ENCODE results near the gene CENPM.

Gene CENPM

DNA sequence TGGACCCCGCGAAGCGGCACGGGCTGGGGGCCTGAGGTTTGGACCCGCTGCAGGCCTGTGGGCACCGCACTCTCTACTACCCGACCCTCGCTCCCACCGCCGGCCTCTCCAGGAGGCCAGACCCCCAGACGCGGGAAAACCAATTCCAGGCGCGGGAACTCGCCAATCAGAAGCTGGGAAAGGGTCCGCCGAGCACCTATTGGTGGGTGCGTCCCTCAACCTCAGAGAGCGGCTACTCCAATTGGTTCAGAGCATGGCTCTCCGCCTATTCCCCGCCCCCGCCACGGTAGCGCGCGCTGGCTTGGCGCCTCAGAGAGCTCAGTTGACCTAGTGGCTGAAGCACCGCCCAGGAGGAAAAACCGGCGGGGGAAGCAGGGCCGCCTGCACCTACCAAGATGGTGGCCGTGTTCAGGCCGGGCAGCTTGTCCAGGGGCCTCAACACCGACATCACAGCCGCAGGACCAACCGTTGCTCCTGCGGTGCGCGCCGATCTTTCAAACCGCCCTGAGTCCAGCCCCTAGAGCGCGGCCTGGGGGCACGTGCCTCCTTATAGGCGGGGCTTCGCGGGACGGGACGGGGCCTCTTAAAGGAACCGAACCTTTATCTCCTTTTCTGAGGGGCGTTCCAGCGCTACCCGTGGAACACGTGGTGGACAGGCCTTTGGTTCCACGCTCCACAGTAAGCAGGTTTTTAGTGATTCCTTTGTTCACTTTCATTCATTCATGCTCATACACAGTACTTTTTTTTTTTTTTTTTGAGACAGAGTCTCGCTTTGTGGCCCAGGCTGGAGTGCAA, at the start of gene CENPM:
Gene CENPM, minus strand, starts transcription at position 524 of the 795 bp plus-strand sequence. Its CDS starts 76 bp downstream, at position 448.
- intact Hi-C loops (cut with DNase I): no loop called here
- DNase-seq: peak; percentile 87 to 97 (median 94)

GRCh38 chr22:41995211-41995610, 48.3 kb upstream of the CENPM start:
- DNase-seq: peak in 2 of 42 donors; percentile 15 to 16
- intact Hi-C loops (cut with DNase I): no loop called here

DNA sequence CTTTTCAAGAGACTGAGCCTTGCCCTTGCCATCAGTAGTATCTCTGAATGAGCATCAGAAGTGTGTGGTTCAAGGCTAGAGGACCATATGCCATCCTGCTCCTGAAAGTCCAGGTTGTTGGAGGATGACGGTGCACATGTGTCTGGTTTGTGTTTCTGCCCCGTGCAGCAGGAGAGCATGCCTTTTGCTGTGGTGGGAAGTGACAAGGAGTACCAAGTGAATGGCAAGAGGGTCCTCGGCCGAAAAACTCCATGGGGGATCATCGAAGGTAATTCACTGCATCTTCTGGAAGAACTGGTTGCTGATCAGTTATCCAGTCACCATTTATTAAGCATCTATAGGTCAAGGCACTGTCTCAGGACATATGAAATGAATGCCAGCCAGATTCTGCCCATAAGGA, 45.5 kb upstream of the CENPM start:
- intact Hi-C loops (cut with DNase I): no loop called here
- DNase-seq: peak in 3 of 42 donors; percentile 7 to 12 (median 12)

DNA sequence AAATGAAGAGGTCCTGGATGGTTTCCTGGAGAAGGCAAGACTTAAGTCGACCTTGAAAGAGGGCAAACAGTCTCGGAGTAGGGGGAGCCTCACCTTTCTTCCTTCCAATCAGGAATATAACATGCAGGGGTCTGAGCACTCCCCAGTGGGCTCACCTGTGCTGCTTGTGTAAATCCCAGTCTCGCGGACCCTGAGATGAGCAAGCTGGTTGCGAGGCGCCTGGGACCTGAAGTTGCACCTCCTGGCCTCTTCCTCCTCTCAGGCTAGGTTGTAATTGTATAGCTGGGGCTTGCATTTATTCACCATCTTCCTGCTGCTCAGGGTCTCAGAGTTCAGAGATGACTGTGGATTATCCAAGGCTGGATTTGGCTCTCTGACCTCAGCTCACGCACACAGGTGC, 44.2 kb upstream of the CENPM start:
- DNase-seq: peak in 3 of 42 donors; percentile 3 to 7 (median 4)
- intact Hi-C loops (cut with DNase I): no loop called here

GRCh38 chr22:41989246-41989645, 42.3 kb upstream of the CENPM start:
- DNase-seq: no peak

DNA sequence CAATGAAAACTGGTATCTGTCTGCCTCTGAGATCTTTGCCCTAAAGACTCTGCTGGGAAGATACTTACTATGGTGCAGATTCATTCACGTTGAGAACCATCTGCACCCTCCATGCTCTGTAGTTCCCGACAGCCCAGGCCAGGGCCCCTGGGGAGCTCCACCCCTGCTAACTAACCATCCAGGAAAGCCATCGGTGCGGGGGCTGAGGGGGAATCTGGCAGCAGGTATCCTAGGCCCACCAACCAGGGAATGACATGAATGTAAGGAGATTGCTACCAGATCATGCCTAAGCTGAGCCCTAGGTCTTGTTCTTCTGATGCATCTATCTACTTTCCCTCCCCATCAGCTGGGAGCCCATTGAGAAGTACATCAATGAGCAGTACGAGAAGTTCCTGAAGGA, 40.3 kb upstream of the CENPM start:
- DNase-seq: no peak
- intact Hi-C loops (cut with DNase I): no loop called here

More at GRCh38 chr22:41989246-41989645, 42.3 kb upstream of the CENPM start:
- intact Hi-C loops (cut with DNase I): no loop called here

DNA sequence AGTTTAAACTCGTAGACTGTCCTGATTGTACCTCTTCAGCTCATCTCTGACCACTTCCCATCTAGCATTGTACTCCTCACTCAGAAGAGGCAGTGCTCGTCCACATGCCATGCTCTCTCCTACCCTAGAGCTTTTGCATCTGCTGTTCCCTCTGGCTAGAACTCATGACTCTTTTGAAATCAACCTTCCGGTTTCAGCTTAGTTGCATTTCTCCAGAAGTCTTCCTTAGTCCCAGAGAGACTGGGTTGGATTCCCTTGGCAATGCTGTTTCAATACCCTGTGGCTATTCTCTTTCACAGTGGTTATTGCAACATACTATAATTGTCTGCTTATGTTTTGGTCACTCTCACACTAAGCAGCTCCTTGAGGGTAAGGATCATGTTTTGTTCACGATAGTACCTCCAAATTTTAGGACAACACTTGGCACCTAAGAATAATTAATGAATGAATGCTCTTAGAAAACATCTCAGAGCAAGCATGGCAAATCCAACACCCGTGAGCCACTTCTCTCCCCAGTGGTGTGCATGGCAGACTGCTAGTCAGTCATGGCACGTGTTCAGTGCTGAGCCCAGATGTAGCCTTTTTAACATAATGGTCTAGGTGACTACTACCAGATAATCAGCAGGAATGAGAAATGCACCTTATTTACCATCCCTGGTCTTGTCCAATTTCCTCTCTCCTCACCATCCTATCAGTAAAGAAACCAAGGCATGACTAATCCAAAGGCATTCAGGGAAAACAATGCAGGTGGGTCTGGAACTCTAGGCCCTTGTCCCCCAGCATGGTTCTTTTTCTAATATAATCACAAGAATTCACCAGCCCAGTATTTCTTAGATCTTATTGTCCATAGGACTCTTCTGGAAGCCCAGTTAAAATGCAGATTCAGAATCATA, 36.8 kb upstream of the CENPM start:
- DNase-seq: no peak
- intact Hi-C loops (cut with DNase I): no loop called here

- intact Hi-C loops (cut with DNase I): no loop called here
- DNase-seq: no peak
Measured at GRCh38 chr22:41982865-41983264, 35.9 kb upstream of the CENPM start.

GRCh38 chr22:41979423-41980250, 32.7 kb upstream of the CENPM start:
- intact Hi-C loops (cut with DNase I): no loop called here
- DNase-seq: peak in 18 of 42 donors; percentile 18 to 60 (median 44)

DNA sequence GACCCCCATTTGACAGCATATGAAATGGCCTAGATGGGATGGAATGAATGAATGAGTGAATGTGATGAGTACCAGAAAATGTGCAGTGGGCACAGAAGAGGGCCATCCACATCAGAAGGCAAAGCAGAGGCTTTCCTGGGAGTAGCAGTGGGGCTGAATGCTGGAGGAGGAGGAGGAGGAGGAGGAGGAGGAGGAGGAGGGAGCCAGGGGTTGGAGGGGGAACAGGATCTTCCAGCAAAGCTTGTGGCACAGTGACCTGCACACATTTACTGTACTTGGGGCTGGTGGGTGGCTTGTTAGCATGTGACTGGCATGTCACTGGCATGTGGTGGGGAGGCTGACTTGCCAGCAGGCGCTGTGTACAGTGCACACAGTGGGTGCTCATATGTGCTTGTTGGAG, 31.8 kb upstream of the CENPM start:
- intact Hi-C loops (cut with DNase I): no loop called here
- peak in 1 of 42 donors; percentile 27 for DNase-seq

DNA sequence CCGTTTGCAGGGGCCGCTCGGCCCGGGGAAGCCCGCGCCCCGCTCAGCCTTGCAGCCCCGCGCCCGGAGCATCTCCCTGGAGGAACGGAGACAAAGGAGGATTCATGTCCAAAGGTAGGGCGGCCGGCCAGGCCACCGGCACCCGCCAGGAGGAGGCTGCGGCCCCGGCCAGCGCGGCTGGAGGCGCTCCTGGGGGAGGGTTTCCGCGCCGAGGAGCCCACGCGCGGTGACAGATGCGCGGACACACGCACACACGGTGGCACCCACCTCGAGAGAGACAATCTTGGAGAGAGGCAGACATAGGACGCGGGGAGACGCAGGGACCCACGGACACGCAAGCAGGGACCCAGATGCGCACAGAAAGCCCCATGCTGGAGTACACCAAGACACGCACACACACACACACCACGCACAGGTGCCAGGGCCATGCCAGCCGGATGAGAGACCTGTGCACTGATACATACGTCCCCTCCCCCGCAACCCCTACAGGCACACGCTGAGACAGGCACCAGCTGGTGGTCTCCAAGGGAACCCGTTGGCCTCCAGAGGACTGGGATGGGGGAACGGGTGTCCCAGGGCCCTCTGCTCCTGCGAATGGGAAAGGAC, 30.1 kb upstream of the CENPM start:
- DNase-seq: peak in 14 of 42 donors; percentile 23 to 58 (median 38)
- intact Hi-C loops (cut with DNase I): no loop called here

DNA sequence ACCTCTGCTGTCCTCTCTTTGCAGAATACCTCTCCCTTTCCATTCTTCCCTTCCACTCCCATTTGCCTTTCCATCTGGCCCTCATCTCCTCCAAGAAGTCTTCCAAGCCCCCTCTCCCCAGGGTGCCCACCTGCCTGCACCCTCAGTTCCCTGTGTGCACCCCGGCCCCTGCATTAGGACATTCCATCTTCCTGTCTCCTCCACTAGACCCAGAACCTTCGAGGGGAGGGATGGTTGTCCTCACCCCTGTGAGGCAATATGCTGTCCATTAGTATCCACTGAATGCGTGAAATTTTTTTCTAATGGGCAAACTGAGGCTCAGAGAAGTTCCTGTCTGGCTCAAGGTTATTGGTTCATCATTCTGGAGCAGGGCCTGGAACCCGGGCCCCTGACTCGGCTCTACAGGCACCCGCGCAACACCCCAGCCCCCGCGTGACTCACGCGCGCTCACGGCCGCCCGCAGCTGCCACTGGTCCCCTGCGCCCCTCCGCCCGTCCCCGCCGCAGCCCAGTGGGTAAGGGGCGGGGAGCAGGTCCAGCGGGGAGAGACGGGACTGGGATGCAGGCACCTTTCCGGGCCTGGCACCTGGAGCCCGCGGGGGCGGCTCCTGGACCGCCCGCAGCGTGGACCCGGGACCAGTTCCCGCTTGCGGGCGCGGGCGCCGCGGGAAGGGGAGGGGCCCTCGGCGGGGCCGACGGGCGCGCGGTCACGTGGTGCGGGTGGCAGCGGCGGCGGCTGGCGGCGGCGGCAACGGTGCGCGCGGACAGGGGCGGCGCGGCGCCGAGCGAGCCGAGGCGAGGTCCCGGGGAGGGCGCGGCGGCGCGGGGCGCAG, 29.3 kb upstream of the CENPM start:
- intact Hi-C loops (cut with DNase I): no loop called here
- peak in 39 of 42 donors; percentile 36 to 87 (median 76) for DNase-seq

- DNase-seq: no peak
- intact Hi-C loops (cut with DNase I): no loop called here
Measured at GRCh38 chr22:41975299-41976069, 28.5 kb upstream of the CENPM start.

DNA sequence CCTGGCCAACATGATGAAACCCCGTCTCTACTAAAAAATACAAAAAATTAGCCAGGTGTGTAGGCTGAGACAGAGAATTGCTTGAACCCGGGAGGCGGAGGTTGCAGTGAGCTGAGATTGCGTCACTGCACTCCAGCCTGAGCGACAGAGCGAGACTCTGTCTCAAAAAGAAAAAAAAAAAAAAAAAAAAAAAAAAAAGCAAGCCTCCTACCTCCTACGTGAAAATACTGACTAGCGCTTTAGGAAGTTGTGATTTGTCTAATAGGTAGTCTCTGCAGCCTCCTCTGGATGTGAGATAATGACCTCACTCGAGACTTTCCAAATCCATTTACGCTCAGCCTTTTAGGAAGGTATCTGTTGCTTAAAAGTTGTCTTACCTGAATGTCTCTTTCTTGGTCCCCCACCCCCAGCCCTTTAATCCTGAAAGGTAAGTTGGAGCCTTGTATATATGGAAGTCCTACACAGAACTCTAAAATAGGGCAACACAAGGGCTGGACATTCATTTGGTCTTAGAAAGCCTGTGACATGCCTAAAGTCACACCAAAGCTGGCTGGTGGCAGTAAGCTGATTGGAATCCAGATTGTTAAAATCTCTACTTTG, 27.8 kb upstream of the CENPM start:
- intact Hi-C loops (cut with DNase I): no loop called here
- DNase-seq: peak in 8 of 42 donors; percentile 31 to 69 (median 58)

- intact Hi-C loops (cut with DNase I): no loop called here
- DNase-seq: no peak
Measured at GRCh38 chr22:41971431-41971830, 24.5 kb upstream of the CENPM start.

DNA sequence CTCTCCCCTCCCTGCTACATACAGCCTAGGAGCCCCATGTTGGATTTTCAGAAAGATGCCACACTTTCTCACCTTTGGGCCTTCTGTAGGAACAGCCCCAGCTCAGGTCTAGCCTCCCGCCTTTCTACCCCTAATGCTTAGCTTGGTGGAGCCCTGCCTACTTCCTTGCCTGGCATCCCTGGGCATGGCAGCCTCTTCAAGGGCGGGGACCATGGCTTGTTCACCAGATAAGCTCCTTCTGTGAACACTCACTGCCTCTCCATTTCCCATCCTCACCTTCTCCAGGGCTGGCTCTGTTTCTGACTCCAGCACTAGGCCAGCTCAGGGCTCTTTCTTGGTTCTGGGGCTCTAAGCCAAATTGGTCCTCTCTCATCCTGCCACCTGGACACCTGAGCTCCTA, 23.6 kb upstream of the CENPM start:
- intact Hi-C loops (cut with DNase I): no loop called here
- DNase-seq: no peak

All from head of caudate nucleus (tissue), 42 donors.